Measurements from ENCODE around the gene EPAS1. TPM values are rescaled to one million over a fixed set of nuclear protein-coding genes. Genes with fewer than 3 reads are reported as not detected.

EPAS1 gene
- total and polyA plus RNA-seq, 9 of the 15 experiments (the other 6 are each of a cell fraction or from before 2014, with no cell fraction given), result 0.25 to 11.2 (median 4.1) TPM

GRCh38 chr2:46323730-46324129 lies 26.5 kb downstream of the EPAS1 start (continued):
- TF ChIP-seq ZBTB40 (IDR thresholded peaks at IDR 0.05), result no peak
- TF ChIP-seq ZBTB40 (CRISPR knock-in tag; IDR thresholded peaks at IDR 0.05), result no peak
- no peak for TF ChIP-seq PATZ1 (CRISPR knock-in tag; IDR thresholded peaks at IDR 0.05; ENCODE audit: borderline replicate concordance)
- no peak for TF ChIP-seq GATA2 (CRISPR knock-in tag; IDR thresholded peaks at IDR 0.05)
- no peak for TF ChIP-seq ZBTB5 (IDR thresholded peaks at IDR 0.05)
